H9 (cell line): Measurements from ENCODE around the gene ATF1. TPM values are rescaled to one million over a fixed set of nuclear protein-coding genes. Genes with fewer than 3 reads are reported as not detected.

Experiments
- DNase-seq: peaks from one replicate; pipeline ENCODE4 v3.0.0-alpha.2; 2017
- H2AFZ ChIP-seq: one replicate; pipeline ENCODE4 v1.6.1; 2013; ENCODE audit warnings: mild to moderate bottlenecking, low read length, control low read depth, moderate library complexity
- H2AK5ac ChIP-seq: 2 replicates; pipeline ENCODE4 v1.6.1; 2013; ENCODE audit warnings: low read length, control low read depth, mixed read lengths; ENCODE audit not compliant: insufficient read length
- H2BK120ac ChIP-seq: one replicate; pipeline ENCODE4 v1.6.1; 2013; ENCODE audit warnings: low read depth, mild to moderate bottlenecking, low read length, control low read depth, inconsistent platforms; ENCODE audit not compliant: poor library complexity, severe bottlenecking
- H2BK12ac ChIP-seq: 2 replicates; pipeline ENCODE4 v1.6.1; 2013; ENCODE audit warnings: low read length, control low read depth, mixed read lengths, low read depth; ENCODE audit not compliant: insufficient read length
- H2BK15ac ChIP-seq: 2 replicates; pipeline ENCODE4 v1.6.1; 2013; ENCODE audit warnings: low read depth, low read length, control low read depth
- H2BK20ac ChIP-seq: one replicate; pipeline ENCODE4 v1.6.1; 2013; ENCODE audit warnings: low read depth, mild to moderate bottlenecking, low read length, control low read depth, inconsistent platforms; ENCODE audit not compliant: poor library complexity, severe bottlenecking
- H2BK5ac ChIP-seq: 2 replicates; pipeline ENCODE4 v1.6.1; 2013; ENCODE audit warnings: low read length, control low read depth, mixed read lengths; ENCODE audit not compliant: insufficient read length
- H3K14ac ChIP-seq: 2 replicates; pipeline ENCODE4 v1.6.1; 2013; ENCODE audit warnings: low read length, control low read depth; ENCODE audit not compliant: insufficient read depth
- H3K18ac ChIP-seq: 2 replicates; pipeline ENCODE4 v1.6.1; 2013; ENCODE audit warnings: low read depth, mild to moderate bottlenecking, mixed read lengths, low read length, control low read depth; ENCODE audit not compliant: insufficient read length
- H3K23ac ChIP-seq: 2 replicates; pipeline ENCODE4 v1.6.1; 2013; ENCODE audit warnings: low read length, control low read depth, mixed read lengths, low read depth; ENCODE audit not compliant: insufficient read length
- H3K23me2 ChIP-seq: 2 replicates; pipeline ENCODE4 v1.6.1; 2013; ENCODE audit warnings: low read depth, mild to moderate bottlenecking, mixed read lengths, low read length, control low read depth; ENCODE audit not compliant: insufficient read length, poor library complexity, severe bottlenecking
- H3K27ac ChIP-seq: 2 replicates; pipeline ENCODE4 v1.5.1; 2013; ENCODE audit warnings: low read length, control low read depth, mixed read lengths, low read depth; ENCODE audit not compliant: insufficient read length
- H3K27me3 ChIP-seq: 2 replicates; pipeline ENCODE4 v1.6.1; 2013; ENCODE audit warnings: low read length, control low read depth, inconsistent platforms; ENCODE audit not compliant: insufficient read depth
- H3K4ac ChIP-seq: 2 replicates; pipeline ENCODE4 v1.6.1; 2013; ENCODE audit warnings: low read depth, mild to moderate bottlenecking, control low read depth, inconsistent platforms, low read length, moderate library complexity
- H3K4me1 ChIP-seq: 2 replicates; pipeline ENCODE4 v1.6.1; 2013; ENCODE audit warnings: low read length, control low read depth, inconsistent platforms; ENCODE audit not compliant: insufficient read depth
- H3K4me2 ChIP-seq: 2 replicates; pipeline ENCODE4 v1.6.1; 2013; ENCODE audit warnings: low read length, control low read depth, mixed read lengths; ENCODE audit not compliant: insufficient read length, insufficient read depth
- H3K56ac ChIP-seq: 2 replicates; pipeline ENCODE4 v1.6.1; 2013; ENCODE audit warnings: low read depth, mild to moderate bottlenecking, mixed read lengths, low read length, control low read depth; ENCODE audit not compliant: insufficient read length
- H3K79me1 ChIP-seq: 2 replicates; pipeline ENCODE4 v1.6.1; 2013; ENCODE audit warnings: low read depth, mild to moderate bottlenecking, moderate library complexity, low read length, control low read depth, inconsistent platforms; ENCODE audit not compliant: insufficient read depth, poor library complexity, severe bottlenecking
- H3K79me2 ChIP-seq: 2 replicates; pipeline ENCODE4 v1.6.1; 2013; ENCODE audit warnings: low read length, control low read depth, inconsistent platforms; ENCODE audit not compliant: insufficient read depth
- H3K9ac ChIP-seq: 2 replicates; pipeline ENCODE4 v1.6.1; 2013; ENCODE audit warnings: low read length, control low read depth, mixed read lengths; ENCODE audit not compliant: insufficient read length; ENCODE audit errors: extremely low read depth
- H3K9me3 ChIP-seq: one replicate; pipeline ENCODE4 v1.6.1; 2013; ENCODE audit warnings: low read depth, low read length, inconsistent platforms; ENCODE audit not compliant: control insufficient read depth
- H3T11ph ChIP-seq: one replicate; pipeline ENCODE4 v1.6.1; 2013; ENCODE audit warnings: mild to moderate bottlenecking, low read length, control low read depth, inconsistent platforms
- H4K20me1 ChIP-seq: one replicate; pipeline ENCODE4 v1.6.1; 2013; ENCODE audit not compliant: control insufficient read depth, insufficient read length, insufficient read depth
- H4K5ac ChIP-seq: 2 replicates; pipeline ENCODE4 v1.6.1; 2013; ENCODE audit warnings: low read depth, mild to moderate bottlenecking, mixed read lengths, low read length, control low read depth; ENCODE audit not compliant: insufficient read length
- H4K8ac ChIP-seq: replicated peaks from 2 replicates; pipeline ENCODE4 v1.6.1; 2013; ENCODE audit warnings: low read length, control low read depth, mixed read lengths, low read depth; ENCODE audit not compliant: insufficient read length
- H4K91ac ChIP-seq: 2 replicates; pipeline ENCODE4 v1.6.1; 2013; ENCODE audit warnings: low read depth, mild to moderate bottlenecking, moderate library complexity, mixed read lengths, low read length, control low read depth; ENCODE audit not compliant: insufficient read length
- H3K27ac Mint-ChIP-seq, 3 experiments: 2 replicates in 2 of 3; 3 replicates in 1 of 3; pipeline ENCODE4 v1.8.0; 2020 to 2021; ENCODE audit warnings: mixed read lengths in 3 of 3, mild to moderate bottlenecking in 1 of 3, moderate library complexity in 1 of 3
- H3K27me3 Mint-ChIP-seq: 2 replicates; pipeline ENCODE4 v1.8.0; 2021; ENCODE audit warnings: low read depth, mild to moderate bottlenecking, moderate library complexity, mixed read lengths
- H3K36me3 Mint-ChIP-seq, 3 experiments: 2 replicates in 2 of 3; 3 replicates in 1 of 3; pipeline ENCODE4 v1.8.0; 2020 to 2021; ENCODE audit warnings: low read depth in 3 of 3, mixed read lengths in 3 of 3; ENCODE audit not compliant: insufficient read depth in 1 of 3
- H3K4me1 Mint-ChIP-seq, 2 experiments: 2 replicates each; pipeline ENCODE4 v1.8.0; 2020; ENCODE audit warnings: mixed read lengths in 2 of 2
- H3K4me3 Mint-ChIP-seq, 2 experiments: 2 replicates in 1 of 2; 3 replicates in 1 of 2; pipeline ENCODE4 v1.8.0; 2020 to 2021; ENCODE audit warnings: mild to moderate bottlenecking in 2 of 2, mixed read lengths in 2 of 2, moderate library complexity in 1 of 2
- H3K9me3 Mint-ChIP-seq, 2 experiments: 2 replicates in 1 of 2; 3 replicates in 1 of 2; pipeline ENCODE4 v1.8.0; 2020; ENCODE audit warnings: mild to moderate bottlenecking in 2 of 2, mixed read lengths in 2 of 2, moderate library complexity in 1 of 2
- CTCF ChIP-seq: fragments of 200-600 bp; sonication (generic); conservative IDR thresholded peaks from 3 replicates; pipeline ENCODE4 v1.8.0; 2021; ENCODE audit warnings: antibody characterized with exemption, mild to moderate bottlenecking
- WGBS: extraction: QIAGEN DNeasy Blood & Tissue Kit; methylation state at CpG from one replicate; pipeline ENCODE4 v1.1.7; 2013; ENCODE audit warnings: missing lambda C conversion rate, low lambda C conversion rate, mixed read lengths; ENCODE audit not compliant: insufficient read length; ENCODE audit errors: extremely low coverage; 5-methylcytosine and 5-hydroxymethylcytosine counted together
- total RNA-seq: library from RNA; stranded (reverse); gene quantifications from 2 replicates; pipeline ENCODE4 v1.2.1, GENCODE V29; 2021

ATF1 gene
- total RNA-seq, 1 experiment from 2014 or later, result 47.8 TPM

GRCh38 chr12:50775251-50775650, 11.3 kb downstream of the ATF1 start:
- no peak overlapping the region for H3K4me2 ChIP-seq
- H3K27me3 ChIP-seq, result no peaks in the 10 kb centered on the region
- TF ChIP-seq CTCF, result no peak
- H2AFZ ChIP-seq, result no peak overlapping the region
- no peak overlapping the region for H2AK5ac ChIP-seq
- Mint-ChIP-seq H3K4me1 (no peaks in the 10 kb centered on the region), H3K27me3 (no peaks in the 10 kb centered on the region), H3K36me3 (peaks cover 20 to 32% (median 31%) of the 10 kb centered on the region in 3 experiments), H3K27ac (no peak overlapping the region; a peak in 1 of 7 replicates), H3K4me3 (no peak overlapping the region), H3K9me3 (peaks cover 0 to 4% of the 10 kb centered on the region in 2 experiments; a peak in 2 of 5 replicates)
- no peak overlapping the region for H3K14ac ChIP-seq
- H2BK15ac ChIP-seq, result no peak overlapping the region
- H4K20me1 ChIP-seq, result no peaks in the 10 kb centered on the region
- no peak overlapping the region for H2BK20ac ChIP-seq
- no peak overlapping the region for H3K9ac ChIP-seq
- no peak overlapping the region for H3K27ac ChIP-seq
- no peak overlapping the region for H3K18ac ChIP-seq
- H3K4me1 ChIP-seq, result no peaks in the 10 kb centered on the region
- no peak overlapping the region for H3K23ac ChIP-seq
- no peak overlapping the region for H2BK5ac ChIP-seq
- H4K5ac ChIP-seq, result no peak overlapping the region
- no CpG with 5 or more reads among the region's 2 CpGs for WGBS
- no peak overlapping the region for H3T11ph ChIP-seq
- no peak overlapping the region for H3K56ac ChIP-seq
- no peak overlapping the region for H4K91ac ChIP-seq
- H3K79me2 ChIP-seq, result peaks cover 5% of the 10 kb centered on the region; the same call in 1 of the 2 replicates
- H3K79me1 ChIP-seq, result peaks cover 3% of the 10 kb centered on the region
- H3K23me2 ChIP-seq, result no peaks in the 10 kb centered on the region
- no peak overlapping the region for H2BK12ac ChIP-seq
- DNase-seq, result no peak
- no peak overlapping the region for H3K4ac ChIP-seq
- H4K8ac ChIP-seq, result no peak overlapping the region
- H3K9me3 ChIP-seq, result no peaks in the 10 kb centered on the region
- no peak overlapping the region for H2BK120ac ChIP-seq
